K562 (cell line): ENCODE results near the gene EMC8. TPM values are rescaled to one million over a fixed set of nuclear protein-coding genes. Genes with fewer than 3 reads are reported as not detected.

Experiments
- ARID4B ChIP-seq: sonication (generic); formaldehyde crosslinking; IDR thresholded peaks from 2 replicates; pipeline ENCODE4 v1.8.0; 2022; ENCODE audit warnings: mild to moderate bottlenecking, missing genetic modification reagents
- CREB1 ChIP-seq, 2 experiments: sonication (generic) in 1 of 2; formaldehyde crosslinking in 1 of 2; IDR thresholded peaks; 2 replicates each; pipeline versions ENCODE4 v1.6.1 to v1.8.0; 2012 to 2022; ENCODE audit warnings: inconsistent platforms in 1 of 2, mild to moderate bottlenecking in 1 of 2, missing genetic modification reagents in 1 of 2, moderate library complexity in 1 of 2
- KAT8 ChIP-seq: fragments of 450-650 bp; IDR thresholded peaks from 2 replicates; pipeline ENCODE4 v1.6.1; 2016; ENCODE audit warnings: low read depth, mild to moderate bottlenecking
- NCOA4 ChIP-seq: fragments of 450-650 bp; IDR thresholded peaks from 2 replicates; pipeline ENCODE4 v1.6.1; 2018; ENCODE audit warnings: mild to moderate bottlenecking; ENCODE audit not compliant: partially characterized antibody
- STAT5B ChIP-seq: fragments of 250-450 bp; sonication (Bioruptor Pico); IDR thresholded peaks from 2 replicates; pipeline ENCODE4 v1.8.0; 2021; ENCODE audit warnings: mild to moderate bottlenecking, inconsistent platforms
- TARDBP ChIP-seq: fragments of 450-650 bp; IDR thresholded peaks from 2 replicates; pipeline ENCODE4 v1.6.1; 2016
- THRAP3 ChIP-seq: fragments of 450-650 bp; IDR thresholded peaks from 2 replicates; pipeline ENCODE4 v1.6.1; 2016; ENCODE audit warnings: mild to moderate bottlenecking, inconsistent platforms, borderline replicate concordance
- ZNF609 ChIP-seq: sonication (generic); formaldehyde crosslinking; IDR thresholded peaks from 2 replicates; pipeline ENCODE4 v1.8.1; 2023; ENCODE audit warnings: missing genetic modification reagents, mild to moderate bottlenecking, borderline replicate concordance
- polyA plus RNA-seq, 8 experiments: library from polyadenylated mRNA; depleted of rRNA in 4 of 8; stranded (reverse) in 5 of 8; unstranded in 3 of 8; fragments of >200 nt; fragmentation: Nextera tagmentation in 2 of 8; fragmentation: Illumina TruSeq in 1 of 8; extraction: Ambion mirVana in 2 of 8; extraction: Trizol in 1 of 8; gene quantifications; 2 replicates each; pipeline versions ENCODE4 v1.2.1 to v1.2.3, GENCODE V29; 2011 to 2014; ENCODE audit warnings: inconsistent platforms in 1 of 8, missing spikeins in 1 of 8
- total RNA-seq, 7 experiments: library from RNA; depleted of rRNA in 6 of 7; stranded (reverse); fragments of >200 nt in 6 of 7; fragmentation: Illumina TruSeq in 2 of 7; extraction: Trizol in 2 of 7; gene quantifications; 2 replicates each; pipeline versions ENCODE4 v1.2.1 to v1.2.3, GENCODE V29; 2011 to 2021; ENCODE audit warnings: low replicate concordance in 1 of 7
- TF ChIP-seq, protein P1 (sequence below): fragments of 450-650 bp; IDR thresholded peaks from 2 replicates; pipeline ENCODE4 v1.6.1; 2016; ENCODE audit warnings: antibody characterized with exemption

Gene EMC8
- total and polyA plus RNA-seq, 9 of the 15 experiments (the other 6 are each of a cell fraction or from before 2014, with no cell fraction given), result 11.4 to 81.8 (median 48.6) TPM

GRCh38 chr16:85812031-85812807, 12.9 kb upstream of the EMC8 start (continued):
- TF ChIP-seq ARID4B, result no peak
- no peak for TF ChIP-seq NCOA4
- no peak for TF ChIP-seq CREB1 (IDR thresholded peaks at IDR 0.05)
- no peak for TF ChIP-seq CREB1 (CRISPR knock-in tag; IDR thresholded peaks at IDR 0.05)
- no peak for TF ChIP-seq THRAP3
- TF ChIP-seq, protein P1, sequence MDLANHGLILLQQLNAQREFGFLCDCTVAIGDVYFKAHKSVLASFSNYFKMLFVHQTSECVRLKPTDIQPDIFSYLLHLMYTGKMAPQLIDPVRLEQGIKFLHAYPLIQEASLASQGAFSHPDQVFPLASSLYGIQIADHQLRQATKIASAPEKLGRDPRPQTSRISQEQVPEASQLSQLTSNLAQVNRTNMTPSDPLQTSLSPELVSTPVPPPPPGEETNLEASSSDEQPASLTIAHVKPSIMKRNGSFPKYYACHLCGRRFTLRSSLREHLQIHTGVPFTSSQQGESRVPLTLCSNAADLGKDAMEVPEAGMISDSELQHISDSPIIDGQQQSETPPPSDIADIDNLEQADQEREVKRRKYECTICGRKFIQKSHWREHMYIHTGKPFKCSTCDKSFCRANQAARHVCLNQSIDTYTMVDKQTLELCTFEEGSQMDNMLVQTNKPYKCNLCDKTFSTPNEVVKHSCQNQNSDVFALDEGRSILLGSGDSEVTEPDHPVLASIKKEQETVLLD, result no peak
- TF ChIP-seq TARDBP, result no peak
- no peak for TF ChIP-seq STAT5B (CRISPR knock-in tag)
- TF ChIP-seq ZNF609 (CRISPR knock-in tag), result no peak
- no peak for TF ChIP-seq KAT8
